Thyroid gland (tissue), 4 donors: ENCODE results near the gene COG1.

ENCODE experiments used
- CTCF ChIP-seq, 6 experiments: fragments of 200-600 bp in 3 of 6; fragments of 450-650 bp in 3 of 6; sonication (generic) in 3 of 6; IDR thresholded peaks; one replicate each; pipeline ENCODE4 v1.5.1; 2016 to 2019; ENCODE audit warnings: antibody characterized with exemption in 6 of 6, mild to moderate bottlenecking in 2 of 6, inconsistent platforms in 1 of 6, moderate library complexity in 1 of 6
- POLR2A ChIP-seq, 2 donors: fragments of 450-650 bp; IDR thresholded peaks; one replicate each; pipeline ENCODE4 v1.6.1; 2017; ENCODE audit warnings: antibody characterized with exemption in 2 of 2, mild to moderate bottlenecking in 2 of 2, moderate library complexity in 1 of 2

GRCh38 chr17:73157521-73157890, 35.3 kb upstream of the COG1 start:
- TF ChIP-seq POLR2A (IDR thresholded peaks at IDR 0.05) (no peak), CTCF (IDR thresholded peaks at IDR 0.05) (no peak)
